ENCODE results near the gene ZNF503.

- no peak for TF ChIP-seq CTCF (conservative IDR thresholded peaks at IDR 0.05)
- no peak for TF ChIP-seq EZH2 (IDR thresholded peaks at IDR 0.05; ENCODE audit: low read depth)
These were observed 28.6 kb upstream of the ZNF503 start for GRCh38 chr10:75430000-75430763.
